ENCODE measurements around the gene PRKCE. TPM values are rescaled to one million over a fixed set of nuclear protein-coding genes. Genes with fewer than 3 reads are reported as not detected.
A peak's percentile ranks its signal among the peaks of the same experiment; 100 is the strongest.

PRKCE gene
- polyA plus RNA-seq, 1 of the 3 experiments (the other 2 are of a cell fraction): 16.3 TPM

DNA sequence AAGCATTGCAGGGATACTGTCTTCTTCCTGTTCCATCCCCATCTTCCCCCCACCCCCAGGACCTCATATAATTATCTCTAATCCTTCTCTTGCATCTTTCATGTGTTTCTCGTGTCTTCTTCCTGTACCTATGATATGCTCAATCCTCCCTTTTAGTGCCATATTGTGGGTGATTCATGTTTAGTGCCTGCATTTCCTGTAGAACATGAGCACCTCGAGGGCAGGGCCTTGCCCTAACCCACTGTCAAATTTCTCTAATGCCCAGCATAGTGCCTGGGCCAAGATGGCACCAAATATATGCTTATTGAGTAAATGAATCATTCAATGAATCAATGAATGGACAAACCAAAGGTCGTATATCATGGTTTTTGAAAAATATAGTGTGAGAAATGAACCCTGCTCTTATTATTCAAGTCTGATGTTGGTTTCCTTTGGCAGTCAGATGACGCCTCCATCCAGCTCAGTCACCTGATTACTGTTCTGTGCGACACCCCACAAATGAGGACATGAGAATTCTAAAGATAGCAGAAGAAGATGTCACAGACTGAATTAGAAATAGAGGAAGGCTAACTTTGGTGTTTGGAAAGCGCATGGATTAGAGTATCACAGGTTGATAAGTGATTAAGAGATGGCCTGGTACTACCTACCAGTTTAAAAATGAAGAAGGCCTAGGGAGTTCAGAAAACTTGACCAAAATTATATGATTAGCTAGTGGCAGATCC is 278.4 kb downstream of the PRKCE start (continued):
- TF ChIP-seq, protein P1, sequence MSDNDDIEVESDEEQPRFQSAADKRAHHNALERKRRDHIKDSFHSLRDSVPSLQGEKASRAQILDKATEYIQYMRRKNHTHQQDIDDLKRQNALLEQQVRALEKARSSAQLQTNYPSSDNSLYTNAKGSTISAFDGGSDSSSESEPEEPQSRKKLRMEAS (IDR thresholded peaks at IDR 0.05; ENCODE audit: low read depth): no peak

DNA sequence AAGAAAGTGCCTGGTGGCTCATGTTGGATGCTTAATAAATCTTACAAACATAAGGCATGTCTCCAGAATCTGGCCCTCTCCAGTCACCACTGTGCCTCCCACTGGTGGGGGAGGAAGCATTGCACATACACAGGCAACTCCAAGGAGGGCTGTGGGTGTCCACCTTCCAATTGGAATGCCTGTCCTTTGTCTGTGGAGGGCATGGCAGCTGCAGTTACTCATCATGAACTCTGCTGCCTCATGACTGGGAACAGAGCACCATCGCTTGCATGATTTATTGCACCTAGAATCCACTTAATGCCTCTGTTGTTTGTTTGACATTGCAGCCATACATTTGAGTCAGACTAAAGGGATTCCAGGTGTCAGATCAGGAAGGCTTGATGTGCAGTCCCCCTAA is 278.9 kb downstream of the PRKCE start:
- CTCF ChIA-PET: interaction anchor here (0.7 to 4.9 kb wide), 7 partner anchors 13 to 288 kb away, joined by 3 to 23 read pairs (median 4); no protein-coding TSS in a partner anchor
- Histone ChIP-seq H3K4me2 (no peak overlapping the region), H4K20me1 (ENCODE audit: insufficient read depth) (no peaks in the 10 kb centered on the region), H3K36me3 (replicated peaks in 1 of 2; ENCODE audit: control insufficient read depth in 1 of 2, insufficient read depth in 2 of 2, low read length in 1 of 2) (no peaks in the 10 kb centered on the region), H3K9me2 (no peaks in the 10 kb centered on the region), H3K9me3 (no peaks in the 10 kb centered on the region), H3K4me3 (ENCODE audit: low read depth in 2 of 2, low read length in 1 of 2) (no peak overlapping the region), H3K9ac (no peak overlapping the region), H3K27ac (ENCODE audit: low read depth in 2 of 2, low read length in 1 of 2) (peak overlapping the region in 1 of 2 experiments; percentile 31; a peak in 2 of 4 replicates), H3K4me1 (ENCODE audit: control insufficient read depth in 1 of 2, insufficient read depth in 2 of 2, low read depth in 1 of 2, low read length in 1 of 2) (peaks cover 0 to 21% of the 10 kb centered on the region in 2 experiments; a peak in 1 of 4 replicates), H3K27me3 (ENCODE audit: insufficient read depth) (no peaks in the 10 kb centered on the region), H3K79me2 (ENCODE audit: insufficient read depth) (no peaks in the 10 kb centered on the region), H3F3A (replicated peaks; ENCODE audit: insufficient read depth) (no peaks in the 10 kb centered on the region), H2AFZ (ENCODE audit: low read depth) (no peak overlapping the region)
- POLR2A ChIA-PET: no interaction called here
- 18% methylated on average over 1 of the region's 1 CpG for WGBS (ENCODE audit: low lambda C conversion rate)
- DNase-seq: no peak
- TF ChIP-seq FOSL2 (IDR thresholded peaks at IDR 0.05; ENCODE audit: borderline replicate concordance, low read depth): peak; percentile 61; the same call in 1 of the 2 replicates
- no peak for TF ChIP-seq RFX5 (IDR thresholded peaks at IDR 0.05; ENCODE audit: low read length)
- TF ChIP-seq JUND (IDR thresholded peaks at IDR 0.05): 0 out of 2 replicates have a peak, but pooled peaks have one; percentile 68
- TF ChIP-seq, protein P2, sequence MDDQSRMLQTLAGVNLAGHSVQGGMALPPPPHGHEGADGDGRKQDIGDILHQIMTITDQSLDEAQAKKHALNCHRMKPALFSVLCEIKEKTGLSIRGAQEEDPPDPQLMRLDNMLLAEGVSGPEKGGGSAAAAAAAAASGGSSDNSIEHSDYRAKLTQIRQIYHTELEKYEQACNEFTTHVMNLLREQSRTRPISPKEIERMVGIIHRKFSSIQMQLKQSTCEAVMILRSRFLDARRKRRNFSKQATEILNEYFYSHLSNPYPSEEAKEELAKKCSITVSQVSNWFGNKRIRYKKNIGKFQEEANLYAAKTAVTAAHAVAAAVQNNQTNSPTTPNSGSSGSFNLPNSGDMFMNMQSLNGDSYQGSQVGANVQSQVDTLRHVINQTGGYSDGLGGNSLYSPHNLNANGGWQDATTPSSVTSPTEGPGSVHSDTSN (IDR thresholded peaks at IDR 0.05): peak; percentile 95
- TF ChIP-seq, protein P3, sequence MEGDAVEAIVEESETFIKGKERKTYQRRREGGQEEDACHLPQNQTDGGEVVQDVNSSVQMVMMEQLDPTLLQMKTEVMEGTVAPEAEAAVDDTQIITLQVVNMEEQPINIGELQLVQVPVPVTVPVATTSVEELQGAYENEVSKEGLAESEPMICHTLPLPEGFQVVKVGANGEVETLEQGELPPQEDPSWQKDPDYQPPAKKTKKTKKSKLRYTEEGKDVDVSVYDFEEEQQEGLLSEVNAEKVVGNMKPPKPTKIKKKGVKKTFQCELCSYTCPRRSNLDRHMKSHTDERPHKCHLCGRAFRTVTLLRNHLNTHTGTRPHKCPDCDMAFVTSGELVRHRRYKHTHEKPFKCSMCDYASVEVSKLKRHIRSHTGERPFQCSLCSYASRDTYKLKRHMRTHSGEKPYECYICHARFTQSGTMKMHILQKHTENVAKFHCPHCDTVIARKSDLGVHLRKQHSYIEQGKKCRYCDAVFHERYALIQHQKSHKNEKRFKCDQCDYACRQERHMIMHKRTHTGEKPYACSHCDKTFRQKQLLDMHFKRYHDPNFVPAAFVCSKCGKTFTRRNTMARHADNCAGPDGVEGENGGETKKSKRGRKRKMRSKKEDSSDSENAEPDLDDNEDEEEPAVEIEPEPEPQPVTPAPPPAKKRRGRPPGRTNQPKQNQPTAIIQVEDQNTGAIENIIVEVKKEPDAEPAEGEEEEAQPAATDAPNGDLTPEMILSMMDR (IDR thresholded peaks at IDR 0.05): no peak
- TF ChIP-seq TAF1 (IDR thresholded peaks at IDR 0.05; ENCODE audit: borderline replicate concordance, low read depth, low read length): no peak
- TF ChIP-seq SIN3A (IDR thresholded peaks at IDR 0.05; ENCODE audit: borderline replicate concordance, low read depth, low read length): peak; percentile 73
- TF ChIP-seq RXRA (IDR thresholded peaks at IDR 0.05; ENCODE audit: borderline replicate concordance, low read depth): peak; percentile 48; the same call in 1 of the 2 replicates
- no peak for TF ChIP-seq EZH2phosphoT487 (IDR thresholded peaks at IDR 0.05; ENCODE audit: borderline replicate concordance, low read depth)
- TF ChIP-seq, protein P4, sequence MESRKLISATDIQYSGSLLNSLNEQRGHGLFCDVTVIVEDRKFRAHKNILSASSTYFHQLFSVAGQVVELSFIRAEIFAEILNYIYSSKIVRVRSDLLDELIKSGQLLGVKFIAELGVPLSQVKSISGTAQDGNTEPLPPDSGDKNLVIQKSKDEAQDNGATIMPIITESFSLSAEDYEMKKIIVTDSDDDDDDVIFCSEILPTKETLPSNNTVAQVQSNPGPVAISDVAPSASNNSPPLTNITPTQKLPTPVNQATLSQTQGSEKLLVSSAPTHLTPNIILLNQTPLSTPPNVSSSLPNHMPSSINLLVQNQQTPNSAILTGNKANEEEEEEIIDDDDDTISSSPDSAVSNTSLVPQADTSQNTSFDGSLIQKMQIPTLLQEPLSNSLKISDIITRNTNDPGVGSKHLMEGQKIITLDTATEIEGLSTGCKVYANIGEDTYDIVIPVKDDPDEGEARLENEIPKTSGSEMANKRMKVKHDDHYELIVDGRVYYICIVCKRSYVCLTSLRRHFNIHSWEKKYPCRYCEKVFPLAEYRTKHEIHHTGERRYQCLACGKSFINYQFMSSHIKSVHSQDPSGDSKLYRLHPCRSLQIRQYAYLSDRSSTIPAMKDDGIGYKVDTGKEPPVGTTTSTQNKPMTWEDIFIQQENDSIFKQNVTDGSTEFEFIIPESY (IDR thresholded peaks at IDR 0.05; ENCODE audit: borderline replicate concordance, low read depth): no peak
- peak; percentile 42; the same call in 1 of the 2 replicates for TF ChIP-seq POLR2AphosphoS5 (IDR thresholded peaks at IDR 0.05; ENCODE audit: low read depth, low read length)
- TF ChIP-seq, protein P1 (IDR thresholded peaks at IDR 0.05; ENCODE audit: low read depth): peak; percentile 61; the same call in 1 of the 2 replicates
- TF ChIP-seq FOXJ3 (CRISPR knock-in tag; IDR thresholded peaks at IDR 0.05): no peak
- TF ChIP-seq EP300 (IDR thresholded peaks at IDR 0.05; ENCODE audit: borderline replicate concordance in 1 of 2, low read depth in 1 of 2, low read length in 1 of 2): peak; percentile 75 to 79
- peak; percentile 62; the same call in 1 of the 2 replicates for TF ChIP-seq TEAD4 (IDR thresholded peaks at IDR 0.05; ENCODE audit: borderline replicate concordance, insufficient read depth)
- TF ChIP-seq, protein P5, sequence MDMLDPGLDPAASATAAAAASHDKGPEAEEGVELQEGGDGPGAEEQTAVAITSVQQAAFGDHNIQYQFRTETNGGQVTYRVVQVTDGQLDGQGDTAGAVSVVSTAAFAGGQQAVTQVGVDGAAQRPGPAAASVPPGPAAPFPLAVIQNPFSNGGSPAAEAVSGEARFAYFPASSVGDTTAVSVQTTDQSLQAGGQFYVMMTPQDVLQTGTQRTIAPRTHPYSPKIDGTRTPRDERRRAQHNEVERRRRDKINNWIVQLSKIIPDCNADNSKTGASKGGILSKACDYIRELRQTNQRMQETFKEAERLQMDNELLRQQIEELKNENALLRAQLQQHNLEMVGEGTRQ (IDR thresholded peaks at IDR 0.05; ENCODE audit: borderline replicate concordance, low read depth, low read length): no peak
- TF ChIP-seq GABPA (IDR thresholded peaks at IDR 0.05; ENCODE audit: low read depth): no peak
- TF ChIP-seq, protein P6, sequence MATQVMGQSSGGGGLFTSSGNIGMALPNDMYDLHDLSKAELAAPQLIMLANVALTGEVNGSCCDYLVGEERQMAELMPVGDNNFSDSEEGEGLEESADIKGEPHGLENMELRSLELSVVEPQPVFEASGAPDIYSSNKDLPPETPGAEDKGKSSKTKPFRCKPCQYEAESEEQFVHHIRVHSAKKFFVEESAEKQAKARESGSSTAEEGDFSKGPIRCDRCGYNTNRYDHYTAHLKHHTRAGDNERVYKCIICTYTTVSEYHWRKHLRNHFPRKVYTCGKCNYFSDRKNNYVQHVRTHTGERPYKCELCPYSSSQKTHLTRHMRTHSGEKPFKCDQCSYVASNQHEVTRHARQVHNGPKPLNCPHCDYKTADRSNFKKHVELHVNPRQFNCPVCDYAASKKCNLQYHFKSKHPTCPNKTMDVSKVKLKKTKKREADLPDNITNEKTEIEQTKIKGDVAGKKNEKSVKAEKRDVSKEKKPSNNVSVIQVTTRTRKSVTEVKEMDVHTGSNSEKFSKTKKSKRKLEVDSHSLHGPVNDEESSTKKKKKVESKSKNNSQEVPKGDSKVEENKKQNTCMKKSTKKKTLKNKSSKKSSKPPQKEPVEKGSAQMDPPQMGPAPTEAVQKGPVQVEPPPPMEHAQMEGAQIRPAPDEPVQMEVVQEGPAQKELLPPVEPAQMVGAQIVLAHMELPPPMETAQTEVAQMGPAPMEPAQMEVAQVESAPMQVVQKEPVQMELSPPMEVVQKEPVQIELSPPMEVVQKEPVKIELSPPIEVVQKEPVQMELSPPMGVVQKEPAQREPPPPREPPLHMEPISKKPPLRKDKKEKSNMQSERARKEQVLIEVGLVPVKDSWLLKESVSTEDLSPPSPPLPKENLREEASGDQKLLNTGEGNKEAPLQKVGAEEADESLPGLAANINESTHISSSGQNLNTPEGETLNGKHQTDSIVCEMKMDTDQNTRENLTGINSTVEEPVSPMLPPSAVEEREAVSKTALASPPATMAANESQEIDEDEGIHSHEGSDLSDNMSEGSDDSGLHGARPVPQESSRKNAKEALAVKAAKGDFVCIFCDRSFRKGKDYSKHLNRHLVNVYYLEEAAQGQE (IDR thresholded peaks at IDR 0.05; ENCODE audit: low read depth, low read length): no peak
- peak; percentile 96 for TF ChIP-seq TCF12 (IDR thresholded peaks at IDR 0.05)

All from SK-N-SH (cell line).